ENCODE data around the gene TNIK.

TNIK gene

GRCh38 chr3:171093462-171093861, 366.7 kb downstream of the TNIK start:
- TF ChIP-seq CTCF (IDR thresholded peaks at IDR 0.05) = no peak
- no peak for TF ChIP-seq ZFX (IDR thresholded peaks at IDR 0.05; ENCODE audit: borderline replicate concordance)
- H3K27ac ChIP-seq = no peak overlapping the region

- no peak overlapping the region for H3K27ac ChIP-seq
- TF ChIP-seq CTCF (IDR thresholded peaks at IDR 0.05) = no peak
- no peak for TF ChIP-seq ZFX (IDR thresholded peaks at IDR 0.05; ENCODE audit: borderline replicate concordance)
These were observed 367.7 kb downstream of the TNIK start for GRCh38 chr3:171092467-171092911.

- TF ChIP-seq ZFX (IDR thresholded peaks at IDR 0.05; ENCODE audit: borderline replicate concordance) (no peak), CTCF (IDR thresholded peaks at IDR 0.05) (no peak)
- no peak overlapping the region for H3K27ac ChIP-seq
These were observed 369.9 kb downstream of the TNIK start for GRCh38 chr3:171090321-171090720.

- H3K27ac ChIP-seq = no peak overlapping the region
- no peak for TF ChIP-seq ZFX (IDR thresholded peaks at IDR 0.05; ENCODE audit: borderline replicate concordance)
- TF ChIP-seq CTCF (IDR thresholded peaks at IDR 0.05) = no peak
These were observed 371.0 kb downstream of the TNIK start for GRCh38 chr3:171088964-171089754.

- H3K27ac ChIP-seq = no peak overlapping the region
- TF ChIP-seq CTCF (IDR thresholded peaks at IDR 0.05) = no peak
- no peak for TF ChIP-seq ZFX (IDR thresholded peaks at IDR 0.05; ENCODE audit: borderline replicate concordance)
These were observed 371.7 kb downstream of the TNIK start for GRCh38 chr3:171088496-171088895.

GRCh38 chr3:171086914-171087313, 373.3 kb downstream of the TNIK start:
- no peak overlapping the region for H3K27ac ChIP-seq
- no peak for TF ChIP-seq ZFX (IDR thresholded peaks at IDR 0.05; ENCODE audit: borderline replicate concordance)
- TF ChIP-seq CTCF (IDR thresholded peaks at IDR 0.05) = no peak

GRCh38 chr3:171077261-171077660, 382.9 kb downstream of the TNIK start:
- TF ChIP-seq ZFX (IDR thresholded peaks at IDR 0.05; ENCODE audit: borderline replicate concordance) = no peak
- no peak for TF ChIP-seq CTCF (IDR thresholded peaks at IDR 0.05)

More at GRCh38 chr3:171077261-171077660, 382.9 kb downstream of the TNIK start:
- no peak overlapping the region for H3K27ac ChIP-seq
